A549 (cell line): ENCODE data around the gene DSCAML1. TPM values are rescaled to one million over a fixed set of nuclear protein-coding genes. Genes with fewer than 3 reads are reported as not detected.

Source experiments
- ATAC-seq, 2 experiments: fragments of 200-7000 bp in 1 of 2; fragments of >200 bp in 1 of 2; cut with Nextera tagmentation in 1 of 2; cut with Tn5 transposase in 1 of 2; 3 replicates each; pipeline versions ENCODE4 v1.8.0 to v1.9.1; 2018 to 2020; ENCODE audit warnings: mild to moderate bottlenecking in 1 of 2, moderate library complexity in 1 of 2
- CTCF ChIA-PET: fragments of 300-600 bp; sonication (Branson Sonifier 250); formaldehyde crosslinking; extraction: SDS; loops from one replicate; lab custom pipeline; 2021; ENCODE audit warnings: antibody characterized with exemption, inconsistent platforms; lab: Yijun Ruan, JAX
- POLR2A ChIA-PET: fragments of 350-600 bp; formaldehyde crosslinking; extraction: SDS; loops from one replicate; lab custom pipeline; 2021; ENCODE audit warnings: antibody characterized with exemption, inconsistent platforms; lab: Yijun Ruan, JAX
- DNase-seq, 2 experiments: peaks; one replicate each; pipeline versions ENCODE4 v3.0.0 to v3.0.0-alpha.2; 2011 to 2016; ENCODE audit warnings: low read depth in 1 of 2, low spot score in 1 of 2
- FAIRE-seq: peaks from 2 replicates; lab custom pipeline; 2011; peaks lifted over from hg19 to GRCh38; lab: Jason Lieb, UNC
- H3K27ac ChIP-seq, 2 experiments: fragments of >200 bp; sonication (Bioruptor Twin); formaldehyde crosslinking; 3 replicates each; pipeline ENCODE4 v1.5.1; 2016 to 2017
- H3K4me1 ChIP-seq: fragments of >200 bp; sonication (Bioruptor Twin); formaldehyde crosslinking; 3 replicates; pipeline ENCODE4 v1.6.1; 2016
- H3K4me2 ChIP-seq: fragments of >200 bp; sonication (Bioruptor Twin); formaldehyde crosslinking; 3 replicates; pipeline ENCODE4 v1.6.1; 2016
- H3K4me3 ChIP-seq: fragments of >200 bp; sonication (Bioruptor Twin); formaldehyde crosslinking; 3 replicates; pipeline ENCODE4 v1.5.1; 2016
- H3K9me3 ChIP-seq: fragments of >200 bp; sonication (Bioruptor Twin); formaldehyde crosslinking; 3 replicates; pipeline ENCODE4 v1.6.1; 2016
- BHLHE40 ChIP-seq: IDR thresholded peaks from 2 replicates; pipeline ENCODE4 v1.6.1; 2012; ENCODE audit warnings: low read depth, low read length, inconsistent platforms
- CBX8 ChIP-seq: fragments of 200-600 bp; sonication (generic); IDR thresholded peaks from 2 replicates; pipeline ENCODE4 v1.6.1; 2016
- CHD2 ChIP-seq: fragments of 150-350 bp; IDR thresholded peaks from 2 replicates; pipeline ENCODE4 v1.6.1; 2014; ENCODE audit warnings: low read length; ENCODE audit not compliant: partially characterized antibody
- CHD4 ChIP-seq: fragments of 200-600 bp; sonication (generic); IDR thresholded peaks from 2 replicates; pipeline ENCODE4 v1.6.1; 2016; ENCODE audit warnings: antibody characterized with exemption, mild to moderate bottlenecking, borderline replicate concordance
- E2F6 ChIP-seq: IDR thresholded peaks from 2 replicates; pipeline ENCODE4 v1.6.1; 2012; ENCODE audit warnings: low read depth, borderline replicate concordance
- ELK1 ChIP-seq: fragments of 150-350 bp; IDR thresholded peaks from 2 replicates; pipeline ENCODE4 v1.6.1; 2014; ENCODE audit warnings: low read depth, mild to moderate bottlenecking, low read length
- EP300 ChIP-seq, 2 experiments: fragments of >200 bp; sonication (Bioruptor Twin); formaldehyde crosslinking; IDR thresholded peaks; 2 replicates in 1 of 2; 3 replicates in 1 of 2; pipeline ENCODE4 v1.6.1; 2016 to 2017
- FOSB ChIP-seq: fragments of 250-450 bp; sonication (Bioruptor Pico); IDR thresholded peaks from 2 replicates; pipeline ENCODE4 v1.5.0; 2020; ENCODE audit warnings: mild to moderate bottlenecking, moderate library complexity
- FOXS1 ChIP-seq: fragments of 250-450 bp; sonication (Bioruptor Pico); IDR thresholded peaks from 2 replicates; pipeline ENCODE4 v1.5.0; 2020; ENCODE audit warnings: mild to moderate bottlenecking, moderate library complexity
- GATA3 ChIP-seq: IDR thresholded peaks from 2 replicates; pipeline ENCODE4 v1.6.1; 2012; ENCODE audit warnings: borderline replicate concordance
- HDAC2 ChIP-seq: fragments of 200-600 bp; sonication (generic); IDR thresholded peaks from 2 replicates; pipeline ENCODE4 v1.6.1; 2016
- HES2 ChIP-seq: fragments of >200 bp; sonication (Bioruptor Twin); formaldehyde crosslinking; IDR thresholded peaks from 2 replicates; pipeline ENCODE4 v1.6.1; 2016
- HOXB13 ChIP-seq: fragments of 250-450 bp; sonication (Bioruptor Pico); IDR thresholded peaks from 2 replicates; pipeline ENCODE4 v1.5.0; 2020; ENCODE audit warnings: low read depth, mild to moderate bottlenecking, moderate library complexity
- JUN ChIP-seq, 2 experiments: fragments of >200 bp; sonication (Bioruptor Twin); formaldehyde crosslinking; IDR thresholded peaks; 2 replicates in 1 of 2; 3 replicates in 1 of 2; pipeline ENCODE4 v1.6.1; 2016 to 2017
- JUNB ChIP-seq: fragments of >200 bp; sonication (Bioruptor Twin); formaldehyde crosslinking; IDR thresholded peaks from 2 replicates; pipeline ENCODE4 v1.6.1; 2016
- KDM1A ChIP-seq: fragments of 200-600 bp; sonication (generic); IDR thresholded peaks from 2 replicates; pipeline ENCODE4 v1.6.1; 2016; ENCODE audit warnings: low read depth, mild to moderate bottlenecking
- KDM5A ChIP-seq: fragments of 200-600 bp; sonication (generic); IDR thresholded peaks from 2 replicates; pipeline ENCODE4 v1.6.1; 2016; ENCODE audit warnings: antibody characterized with exemption, mild to moderate bottlenecking
- MAFK ChIP-seq: fragments of 450-650 bp; IDR thresholded peaks from 2 replicates; pipeline ENCODE4 v1.6.1; 2014; ENCODE audit not compliant: partially characterized antibody
- MYC ChIP-seq: IDR thresholded peaks from 2 replicates; pipeline ENCODE4 v1.6.1; 2012; ENCODE audit warnings: mild to moderate bottlenecking, inconsistent platforms, low read length, improper control_type of control experiment, borderline replicate concordance
- NFE2L2 ChIP-seq: fragments of 150-350 bp; conservative IDR thresholded peaks from 2 replicates; pipeline ENCODE4 v1.6.1; 2014; ENCODE audit warnings: low read length
- NR3C1 ChIP-seq: fragments of >200 bp; sonication (Bioruptor Twin); formaldehyde crosslinking; IDR thresholded peaks from 3 replicates; pipeline ENCODE4 v1.6.1; 2017
- PHF8 ChIP-seq: fragments of 200-600 bp; sonication (generic); IDR thresholded peaks from 2 replicates; pipeline ENCODE4 v1.6.1; 2016; ENCODE audit warnings: low read depth, mild to moderate bottlenecking, antibody characterized with exemption, moderate library complexity, borderline replicate concordance
- POLR2AphosphoS2 ChIP-seq: conservative IDR thresholded peaks from 2 replicates; pipeline ENCODE4 v1.6.1; 2012; ENCODE audit warnings: low read length, improper control_type of control experiment, inconsistent platforms
- RAD21 ChIP-seq, 2 experiments: fragments of >200 bp in 1 of 2; sonication (Bioruptor Twin) in 1 of 2; formaldehyde crosslinking in 1 of 2; IDR thresholded peaks in 1 of 2; conservative IDR thresholded peaks in 1 of 2; 2 replicates in 1 of 2; 3 replicates in 1 of 2; pipeline ENCODE4 v1.6.1; 2012 to 2018; ENCODE audit warnings: inconsistent platforms in 1 of 2
- RARB ChIP-seq: fragments of 250-450 bp; sonication (Bioruptor Pico); IDR thresholded peaks from 2 replicates; pipeline ENCODE4 v1.8.0; 2021; ENCODE audit warnings: mild to moderate bottlenecking, moderate library complexity
- RCOR1 ChIP-seq: fragments of 150-350 bp; IDR thresholded peaks from 2 replicates; pipeline ENCODE4 v1.6.1; 2014; ENCODE audit warnings: antibody characterized with exemption, low read length, low read depth
- RFX5 ChIP-seq: fragments of 450-650 bp; IDR thresholded peaks from 2 replicates; pipeline ENCODE4 v1.7.1; 2014; ENCODE audit warnings: antibody characterized with exemption, mild to moderate bottlenecking, moderate library complexity
- SREBF2 ChIP-seq: fragments of 450-650 bp; IDR thresholded peaks from 2 replicates; pipeline ENCODE4 v1.6.1; 2014; ENCODE audit warnings: mild to moderate bottlenecking, moderate library complexity
- TFCP2L1 ChIP-seq: fragments of 250-450 bp; sonication (Bioruptor Pico); IDR thresholded peaks from 2 replicates; pipeline ENCODE4 v1.5.0; 2021; ENCODE audit warnings: mild to moderate bottlenecking
- TP53 ChIP-seq: fragments of 250-450 bp; sonication (Bioruptor Pico); IDR thresholded peaks from 2 replicates; pipeline ENCODE4 v1.5.0; 2021; ENCODE audit warnings: mild to moderate bottlenecking, moderate library complexity
- ZNF302 ChIP-seq: fragments of 250-450 bp; sonication (Bioruptor Pico); IDR thresholded peaks from 2 replicates; pipeline ENCODE4 v1.9.0; 2021; ENCODE audit warnings: inconsistent platforms, mild to moderate bottlenecking, moderate library complexity
- WGBS: methylation state at CpG from one replicate; pipeline ENCODE4 v1.1.6; 2017; ENCODE audit errors: missing lambda C conversion rate; 5-methylcytosine and 5-hydroxymethylcytosine counted together
- polyA plus RNA-seq, 4 experiments: library from polyadenylated mRNA; depleted of rRNA in 3 of 4; stranded (reverse); fragments of >200 nt; fragmentation: RNase III in 1 of 4; extraction: RNeasy Plus Mini Kit Qiagen cat#74134 plus additional on column Dnase treatment in 1 of 4; gene quantifications; 2 replicates in 3 of 4; 3 replicates in 1 of 4; pipeline ENCODE4 v1.2.3, GENCODE V29; 2011 to 2017

DSCAML1 gene
- polyA plus RNA-seq, 2 of the 4 experiments (the other 2 are of a cell fraction), result 0.12 to 0.31 TPM

DNA sequence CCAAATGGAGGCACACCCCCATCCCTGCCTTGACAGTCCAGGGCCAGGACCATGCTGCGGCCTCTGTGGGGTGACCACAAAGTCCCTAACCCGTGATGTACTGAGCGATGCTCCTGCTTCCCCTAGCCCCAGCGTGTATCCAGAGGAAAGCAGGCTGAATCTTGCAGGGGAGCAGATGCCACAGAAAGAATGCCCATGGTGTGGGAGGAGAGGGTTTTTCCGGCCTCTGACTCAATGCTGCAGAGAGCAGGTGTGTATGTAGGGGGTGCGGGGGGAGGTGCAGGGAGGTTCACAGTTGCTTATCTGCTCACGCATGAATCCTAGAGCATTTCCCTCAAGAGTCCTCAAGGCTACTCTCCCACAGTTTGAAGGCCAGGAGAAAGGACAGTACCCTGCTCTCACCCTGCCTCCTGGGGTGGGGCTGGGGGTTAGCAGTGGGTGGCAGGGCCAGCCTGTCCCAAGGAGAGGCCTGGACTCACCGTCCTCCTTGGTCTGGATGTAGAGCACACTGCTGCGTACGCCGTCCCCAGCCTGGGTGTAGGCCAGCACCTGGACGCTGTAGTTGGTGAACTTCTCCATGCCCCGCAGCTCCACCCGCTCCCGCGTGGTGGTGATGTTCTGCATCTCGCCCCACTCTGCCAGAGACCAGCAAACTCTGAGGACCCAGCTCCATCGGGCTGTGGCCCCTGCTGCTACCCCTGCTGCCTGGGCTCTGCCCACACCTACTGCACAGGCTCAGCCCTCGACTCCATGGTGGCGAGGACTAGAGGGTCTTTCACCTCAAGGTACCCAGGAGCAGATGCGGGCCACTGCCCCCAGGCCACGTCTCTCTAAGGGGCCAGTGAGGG is 338.5 kb downstream of the DSCAML1 start:
- TF ChIP-seq HOXB13 (no peak), MYC (no peak), RARB (CRISPR knock-in tag) (no peak), NR3C1 (no peak), CHD2 (no peak), CBX8 (no peak), EP300 (IDR thresholded peaks at IDR 0.05) (no peak), ZNF302 (CRISPR knock-in tag) (no peak), TP53 (no peak), FOXS1 (CRISPR knock-in tag) (no peak), HDAC2 (no peak), GATA3 (no peak), JUNB (no peak), POLR2AphosphoS2 (no peak), ELK1 (no peak), KDM1A (no peak), RFX5 (no peak)
- H3K4me1 ChIP-seq, result no peaks in the 10 kb centered on the region
- no peak for ATAC-seq
- no peak for DNase-seq
- 89% methylated on average over 14 of the region's 22 CpGs for WGBS
- ChIA-PET CTCF (interaction anchor here (0.9 to 1.2 kb wide), 2 partner anchors 33 to 595 kb away, joined by 3 read pairs; no protein-coding TSS in a partner anchor), POLR2A (no interaction called here)
- FAIRE-seq, result no peak
- no peak overlapping the region for H3K4me3 ChIP-seq
- H3K4me2 ChIP-seq, result no peak overlapping the region
- no peak overlapping the region for H3K27ac ChIP-seq
- peaks cover 3% of the 10 kb centered on the region; the same call in 1 of the 3 replicates for H3K9me3 ChIP-seq

GRCh38 chr11:117457835-117458234 is 339.2 kb downstream of the DSCAML1 start:
- 72% methylated on average over 9 of the region's 9 CpGs for WGBS
- ChIA-PET CTCF (interaction anchor here (0.9 to 1.2 kb wide), 2 partner anchors 32 to 596 kb away, joined by 3 read pairs; no protein-coding TSS in a partner anchor), POLR2A (no interaction called here)
- Histone ChIP-seq H3K4me2 (no peak overlapping the region), H3K4me3 (no peak overlapping the region), H3K4me1 (no peaks in the 10 kb centered on the region), H3K27ac (no peak overlapping the region), H3K9me3 (peaks cover 4% of the 10 kb centered on the region; the same call in 1 of the 3 replicates)
- FAIRE-seq, result no peak
- no peak for DNase-seq
- TF ChIP-seq JUN (IDR thresholded peaks at IDR 0.05), result no peak
- TF ChIP-seq RARB (CRISPR knock-in tag), result no peak
- TF ChIP-seq RCOR1, result no peak
- no peak for TF ChIP-seq TFCP2L1
- no peak for TF ChIP-seq E2F6
- no peak for TF ChIP-seq NFE2L2
- no peak for TF ChIP-seq SREBF2
- no peak for TF ChIP-seq FOSB
- no peak; a peak in 2 of 6 replicates for ATAC-seq

DNA sequence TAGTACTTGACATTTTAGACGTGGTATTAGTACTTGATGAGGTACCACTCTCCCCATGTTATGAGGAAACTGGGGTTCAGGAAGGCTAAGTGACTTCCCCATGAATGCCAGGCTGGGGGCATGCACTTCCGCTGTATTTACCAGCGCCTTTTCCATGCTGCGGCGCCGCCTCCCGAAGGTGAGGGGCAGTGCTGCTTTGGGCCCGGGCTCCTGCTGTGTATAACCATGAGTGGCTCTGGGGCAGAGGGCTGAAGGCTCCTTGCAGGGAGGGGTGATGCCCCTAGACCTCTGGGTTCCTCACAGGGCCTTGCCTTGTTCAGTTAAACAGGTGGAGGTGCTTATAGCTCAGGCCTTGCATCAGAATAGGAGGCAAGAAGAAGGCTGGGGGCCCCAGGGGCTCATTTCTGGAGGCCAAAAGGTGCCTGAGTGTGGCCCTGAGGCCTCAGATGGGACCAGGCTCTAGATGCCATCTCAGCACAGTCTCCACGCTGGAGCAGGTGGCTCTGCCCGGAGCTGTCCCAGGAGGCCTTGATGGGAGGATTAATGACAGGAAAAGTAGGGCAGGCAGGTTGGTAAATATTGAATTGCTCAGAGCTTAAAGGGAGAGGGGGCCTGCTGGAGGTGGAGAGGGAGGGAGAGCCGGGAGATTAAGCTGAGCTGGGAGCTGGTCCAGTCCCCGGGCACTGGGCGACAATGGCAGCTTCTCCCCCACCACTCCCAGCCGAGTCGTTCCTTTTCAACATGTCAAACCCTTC is 339.8 kb downstream of the DSCAML1 start:
- peaks cover 5% of the 10 kb centered on the region; the same call in 1 of the 3 replicates for H3K9me3 ChIP-seq
- FAIRE-seq (no peak), DNase-seq (no peak), ATAC-seq (no peak)
- H3K4me1 ChIP-seq, result no peaks in the 10 kb centered on the region
- H3K27ac ChIP-seq, result no peak overlapping the region
- ChIA-PET POLR2A (no interaction called here), CTCF (interaction anchor here (0.9 to 1.2 kb wide), 2 partner anchors 31 to 596 kb away, joined by 3 read pairs; no protein-coding TSS in a partner anchor)
- no peak for TF ChIP-seq FOSB
- no peak for TF ChIP-seq KDM5A
- no peak for TF ChIP-seq SREBF2
- no peak for TF ChIP-seq CHD4
- TF ChIP-seq MYC, result no peak
- no peak for TF ChIP-seq RAD21 (conservative IDR thresholded peaks at IDR 0.05 in 1 of 2, IDR thresholded peaks at IDR 0.05 in 1 of 2)
- TF ChIP-seq NR3C1, result no peak
- TF ChIP-seq TFCP2L1, result no peak
- TF ChIP-seq MAFK, result no peak
- TF ChIP-seq BHLHE40, result no peak
- no peak for TF ChIP-seq PHF8
- no peak for TF ChIP-seq HES2
- no peak for TF ChIP-seq ELK1
- TF ChIP-seq RFX5, result no peak
- WGBS, result 66% methylated on average over 8 of the region's 15 CpGs
- no peak overlapping the region for H3K4me2 ChIP-seq
- no peak overlapping the region for H3K4me3 ChIP-seq
